SK-N-SH (cell line): Measurements from ENCODE around the gene CUBN.

Experiments used
- CTCF ChIP-seq: fragments of 200-600 bp; sonication (generic); IDR thresholded peaks from 2 replicates; pipeline ENCODE4 v1.6.1; 2017; ENCODE audit warnings: antibody characterized with exemption, mild to moderate bottlenecking, moderate library complexity
- EP300 ChIP-seq, 2 experiments: IDR thresholded peaks; 2 replicates each; pipeline versions ENCODE4 v1.4.0 to v1.6.1; 2012; ENCODE audit warnings: borderline replicate concordance in 1 of 2, low read depth in 1 of 2, low read length in 1 of 2
- EZH2phosphoT487 ChIP-seq: fragments of 200-600 bp; sonication (generic); IDR thresholded peaks from 2 replicates; pipeline ENCODE4 v1.6.1; 2017; ENCODE audit warnings: low read depth, mixed run types, mild to moderate bottlenecking, antibody characterized with exemption, moderate library complexity, borderline replicate concordance
- MEF2A ChIP-seq: IDR thresholded peaks from 2 replicates; pipeline ENCODE4 v1.4.0; 2012; ENCODE audit warnings: low read depth, borderline replicate concordance
- NRF1 ChIP-seq: IDR thresholded peaks from 2 replicates; pipeline ENCODE4 v1.6.1; 2012; ENCODE audit warnings: low read depth, mild to moderate bottlenecking, low read length
- POLR2AphosphoS5 ChIP-seq: IDR thresholded peaks from 2 replicates; pipeline ENCODE4 v1.6.1; 2012; ENCODE audit warnings: low read depth, low read length
- RAD21 ChIP-seq: IDR thresholded peaks from 2 replicates; pipeline ENCODE4 v1.6.1; 2012; ENCODE audit warnings: mild to moderate bottlenecking, low read length
- RCOR1 ChIP-seq: fragments of 150-350 bp; IDR thresholded peaks from 2 replicates; pipeline ENCODE4 v1.6.1; 2017; ENCODE audit warnings: antibody characterized with exemption, low read length
- RFX5 ChIP-seq: IDR thresholded peaks from 2 replicates; pipeline ENCODE4 v1.6.1; 2012; ENCODE audit warnings: mild to moderate bottlenecking, improper control_type of control experiment, low read length
- TF ChIP-seq, protein P1 (sequence below): fragments of 150-350 bp; IDR thresholded peaks from 2 replicates; pipeline ENCODE4 v1.6.1; 2017; ENCODE audit warnings: antibody characterized with exemption, low read length, low read depth, borderline replicate concordance

DNA sequence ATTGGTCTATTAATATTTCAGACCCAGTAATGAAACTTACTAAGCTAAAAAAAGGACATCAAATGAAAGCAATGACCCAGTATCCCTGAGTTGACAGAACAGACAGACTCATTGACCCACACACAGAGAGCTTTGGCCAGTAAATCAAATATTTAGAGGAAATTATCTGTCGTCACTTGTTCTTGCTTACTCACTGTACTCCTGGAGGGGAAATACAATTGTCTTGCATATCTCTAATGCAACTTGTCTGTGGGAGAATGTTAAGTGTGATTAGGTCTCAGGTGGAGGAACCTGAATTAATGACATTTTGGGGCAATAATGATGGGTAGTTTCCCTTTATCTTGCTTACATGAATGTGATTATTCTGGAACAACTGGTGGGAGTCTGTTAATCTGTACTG lies 80.4 kb downstream of the CUBN start:
- TF ChIP-seq CTCF, result no peak
- no peak for TF ChIP-seq MEF2A
- no peak for TF ChIP-seq EP300 (IDR thresholded peaks at IDR 0.05; ENCODE audit: borderline replicate concordance in 1 of 2, low read depth in 1 of 2, low read length in 1 of 2)
- TF ChIP-seq POLR2AphosphoS5, result no peak
- TF ChIP-seq RCOR1, result no peak
- no peak for TF ChIP-seq NRF1
- TF ChIP-seq RAD21, result no peak
- TF ChIP-seq RFX5, result no peak
- no peak for TF ChIP-seq EZH2phosphoT487
- TF ChIP-seq, protein P1, sequence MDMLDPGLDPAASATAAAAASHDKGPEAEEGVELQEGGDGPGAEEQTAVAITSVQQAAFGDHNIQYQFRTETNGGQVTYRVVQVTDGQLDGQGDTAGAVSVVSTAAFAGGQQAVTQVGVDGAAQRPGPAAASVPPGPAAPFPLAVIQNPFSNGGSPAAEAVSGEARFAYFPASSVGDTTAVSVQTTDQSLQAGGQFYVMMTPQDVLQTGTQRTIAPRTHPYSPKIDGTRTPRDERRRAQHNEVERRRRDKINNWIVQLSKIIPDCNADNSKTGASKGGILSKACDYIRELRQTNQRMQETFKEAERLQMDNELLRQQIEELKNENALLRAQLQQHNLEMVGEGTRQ, result no peak
